K562 (cell line): ENCODE results near the gene PDIA5. TPM values are rescaled to one million over a fixed set of nuclear protein-coding genes. Genes with fewer than 3 reads are reported as not detected.

ENCODE experiments used
- ATAC-seq: fragments of 200-7000 bp; cut with Tn5 transposase; 3 replicates; pipeline ENCODE4 v1.9.1; 2020; ENCODE audit warnings: moderate library complexity
- BruUV-seq: library from RNA; stranded (reverse); fragments of 400-500 nt; replicated peaks from 2 replicates; lab custom pipeline; 2021; lab: Mats Ljungman, UMichigan
- CTCF ChIA-PET: fragments of 300-600 bp; formaldehyde crosslinking; extraction: SDS; loops from one replicate; lab custom pipeline; 2021; ENCODE audit warnings: low intra/inter-chr PET ratio; lab: Yijun Ruan, JAX
- POLR2A ChIA-PET: fragments of 300-600, 350-650 bp; sonication (Branson Sonifier 250); formaldehyde crosslinking; extraction: SDS; loops from one replicate; lab custom pipeline; 2021; ENCODE audit warnings: antibody characterized with exemption, inconsistent platforms; lab: Yijun Ruan, JAX
- DNase-seq, 4 experiments: peaks; one replicate each; pipeline versions ENCODE4 v3.0.0 to v3.0.0-alpha.2; 2011 to 2018; ENCODE audit warnings: low spot score in 3 of 4, mixed read lengths in 3 of 4; ENCODE audit errors: extremely low read depth in 1 of 4
- FAIRE-seq: peaks from 2 replicates; lab custom pipeline; 2011; peaks lifted over from hg19 to GRCh38; lab: Jason Lieb, UNC
- H2AFZ ChIP-seq: 2 replicates; pipeline ENCODE4 v1.6.0; 2011; ENCODE audit warnings: low read depth, low read length, control low read depth, inconsistent platforms
- H3K27ac ChIP-seq: fragments of 200-600 bp; 3 replicates; pipeline ENCODE4 v1.8.0; 2011; ENCODE audit warnings: low read depth, mild to moderate bottlenecking, control low read depth, inconsistent platforms, low read length, moderate library complexity, mixed read lengths; ENCODE audit errors: extremely low read depth
- H3K27me3 ChIP-seq, 2 experiments: fragments of 300-600 bp in 1 of 2; 2 replicates in 1 of 2; 3 replicates in 1 of 2; pipeline versions ENCODE4 v1.6.0 to v1.8.0; 2011; ENCODE audit warnings: inconsistent platforms in 2 of 2, low read length in 2 of 2, mild to moderate bottlenecking in 1 of 2, mixed read lengths in 1 of 2, moderate library complexity in 1 of 2; ENCODE audit not compliant: control insufficient read depth in 2 of 2, insufficient read depth in 2 of 2
- H3K36me3 ChIP-seq: fragments of 300-600 bp; 3 replicates; pipeline ENCODE4 v1.8.0; 2011; ENCODE audit warnings: mild to moderate bottlenecking, low read length, inconsistent platforms; ENCODE audit not compliant: control insufficient read depth, insufficient read depth
- H3K4me1 ChIP-seq, 2 experiments: fragments of 200-600 bp in 1 of 2; replicated peaks in 1 of 2; 2 replicates in 1 of 2; 3 replicates in 1 of 2; pipeline versions ENCODE4 v1.5.1 to v1.8.0; 2011; ENCODE audit warnings: inconsistent platforms in 2 of 2, low read length in 2 of 2, mild to moderate bottlenecking in 1 of 2, mixed read lengths in 1 of 2, moderate library complexity in 1 of 2; ENCODE audit not compliant: control insufficient read depth in 2 of 2, insufficient read depth in 2 of 2
- H3K4me2 ChIP-seq: 2 replicates; pipeline ENCODE4 v1.6.1; 2011; ENCODE audit warnings: low read length, control low read depth, inconsistent platforms, mixed read lengths; ENCODE audit not compliant: insufficient read depth
- H3K4me3 ChIP-seq: fragments of 200-600 bp; sonication (generic), shearing (Covaris generic); 2 replicates; pipeline ENCODE4 v1.5.1; 2016; ENCODE audit warnings: control low read depth, inconsistent platforms
- H3K79me2 ChIP-seq: fragments of 200-600 bp; 3 replicates; pipeline ENCODE4 v1.8.0; 2011; ENCODE audit warnings: low read length, inconsistent platforms; ENCODE audit not compliant: control insufficient read depth, insufficient read depth
- H3K9ac ChIP-seq, 2 experiments: 2 replicates each; pipeline versions ENCODE4 v1.6.0 to v1.6.1; 2011; ENCODE audit warnings: low read depth in 2 of 2, low read length in 2 of 2, control low read depth in 1 of 2, inconsistent platforms in 1 of 2, mild to moderate bottlenecking in 1 of 2, mixed read lengths in 1 of 2; ENCODE audit not compliant: insufficient read depth in 1 of 2
- H3K9me1 ChIP-seq: one replicate; pipeline ENCODE4 v1.6.0; 2011; ENCODE audit warnings: inconsistent platforms, mild to moderate bottlenecking, low read length, moderate library complexity; ENCODE audit not compliant: control insufficient read depth, insufficient read depth
- H3K9me3 ChIP-seq: replicated peaks from 2 replicates; pipeline ENCODE4 v1.5.1; 2011; ENCODE audit warnings: low read depth, low read length, inconsistent platforms; ENCODE audit not compliant: control insufficient read depth, insufficient read depth
- H4K20me1 ChIP-seq: replicated peaks from 2 replicates; pipeline ENCODE4 v1.6.1; 2011; ENCODE audit warnings: low read length, inconsistent platforms, mixed read lengths; ENCODE audit not compliant: control insufficient read depth, insufficient read depth
- CCNT2 ChIP-seq: IDR thresholded peaks from 2 replicates; pipeline ENCODE4 v1.6.1; 2011; ENCODE audit warnings: borderline replicate concordance, low read depth, mild to moderate bottlenecking, moderate library complexity, mixed read lengths, low read length; ENCODE audit not compliant: insufficient read length; ENCODE audit errors: extremely low read depth
- CREB1 ChIP-seq, 2 experiments: sonication (generic) in 1 of 2; formaldehyde crosslinking in 1 of 2; IDR thresholded peaks; 2 replicates each; pipeline versions ENCODE4 v1.6.1 to v1.8.0; 2012 to 2022; ENCODE audit warnings: inconsistent platforms in 1 of 2, mild to moderate bottlenecking in 1 of 2, missing genetic modification reagents in 1 of 2, moderate library complexity in 1 of 2
- HDAC8 ChIP-seq: fragments of 450-650 bp; IDR thresholded peaks from 2 replicates; pipeline ENCODE4 v1.6.1; 2016; ENCODE audit warnings: mild to moderate bottlenecking, missing genetic modification characterization, moderate library complexity, missing compliant biosample characterization
- MCM5 ChIP-seq: fragments of 450-650 bp; IDR thresholded peaks from 2 replicates; pipeline ENCODE4 v1.6.1; 2016; ENCODE audit warnings: low read depth
- NCOA6 ChIP-seq: fragments of 450-650 bp; IDR thresholded peaks from 2 replicates; pipeline ENCODE4 v1.6.1; 2017; ENCODE audit warnings: mild to moderate bottlenecking
- PCBP1 ChIP-seq: fragments of 200-400 bp; formaldehyde crosslinking; IDR thresholded peaks from 2 replicates; pipeline ENCODE4 v1.6.1; 2018; ENCODE audit warnings: mild to moderate bottlenecking, low read depth, low read length; ENCODE audit not compliant: poor library complexity, severe bottlenecking
- RBM22 ChIP-seq: fragments of 200-400 bp; formaldehyde crosslinking; IDR thresholded peaks from 2 replicates; pipeline ENCODE4 v1.6.1; 2018; ENCODE audit warnings: low read length, low read depth; ENCODE audit not compliant: poor library complexity, severe bottlenecking
- SAFB2 ChIP-seq: fragments of 200-400 bp; formaldehyde crosslinking; IDR thresholded peaks from 2 replicates; pipeline ENCODE4 v1.6.1; 2018; ENCODE audit warnings: borderline replicate concordance, low read length, low read depth, moderate library complexity; ENCODE audit not compliant: severe bottlenecking
- STAG1 ChIP-seq: sonication (generic); formaldehyde crosslinking; IDR thresholded peaks from 2 replicates; pipeline ENCODE4 v1.5.0; 2020; ENCODE audit warnings: missing genetic modification reagents, borderline replicate concordance
- TCFL5 ChIP-seq: fragments of 250-450 bp; sonication (Bioruptor Pico); conservative IDR thresholded peaks from 2 replicates; pipeline ENCODE4 v1.6.1; 2021; ENCODE audit warnings: mild to moderate bottlenecking, moderate library complexity, matching md5 sums
- ZBED1 ChIP-seq: IDR thresholded peaks from 2 replicates; pipeline ENCODE4 v1.6.1; 2014
- ZC3H11A ChIP-seq: IDR thresholded peaks from 2 replicates; pipeline ENCODE4 v1.6.1; 2012; ENCODE audit warnings: low read depth, low read length, improper control_type of control experiment
- ZNF551 ChIP-seq: fragments of 250-450 bp; sonication (Bioruptor Pico); IDR thresholded peaks from 2 replicates; pipeline ENCODE4 v1.5.0; 2021; ENCODE audit warnings: mild to moderate bottlenecking, moderate library complexity
- ZNF75A ChIP-seq: fragments of 450-650 bp; formaldehyde crosslinking; IDR thresholded peaks from 2 replicates; pipeline ENCODE4 v1.4.0; 2020; ENCODE audit warnings: mild to moderate bottlenecking
- WGBS: fragments of 100-300 bp; shearing (Covaris generic); methylation state at CpG from one replicate; pipeline ENCODE4 v1.1.6; 2016; ENCODE audit warnings: low coverage, mixed read lengths; ENCODE audit not compliant: insufficient coverage; ENCODE audit errors: missing lambda C conversion rate; 5-methylcytosine and 5-hydroxymethylcytosine counted together
- in situ Hi-C: fragments of 300-500 bp; cut with MboI; formaldehyde crosslinking; loops from 4 replicates; pipeline ENCODE4 v1.15.0; 2018; ENCODE audit warnings: inconsistent platforms, mixed read lengths
- intact Hi-C: fragments of 100-400 bp; cut with micrococcal nuclease; formaldehyde crosslinking; loops from 2 replicates; pipeline ENCODE4 v1.14.2; 2022
- polyA plus RNA-seq, 8 experiments: library from polyadenylated mRNA; depleted of rRNA in 4 of 8; stranded (reverse) in 5 of 8; unstranded in 3 of 8; fragments of >200 nt; fragmentation: Nextera tagmentation in 2 of 8; fragmentation: Illumina TruSeq in 1 of 8; extraction: Ambion mirVana in 2 of 8; extraction: Trizol in 1 of 8; gene quantifications; 2 replicates each; pipeline versions ENCODE4 v1.2.1 to v1.2.3, GENCODE V29; 2011 to 2014; ENCODE audit warnings: inconsistent platforms in 1 of 8, missing spikeins in 1 of 8
- total RNA-seq, 7 experiments: library from RNA; depleted of rRNA in 6 of 7; stranded (reverse); fragments of >200 nt in 6 of 7; fragmentation: Illumina TruSeq in 2 of 7; extraction: Trizol in 2 of 7; gene quantifications; 2 replicates each; pipeline versions ENCODE4 v1.2.1 to v1.2.3, GENCODE V29; 2011 to 2021; ENCODE audit warnings: low replicate concordance in 1 of 7
- TF ChIP-seq, protein P1 (sequence below), 2 experiments: IDR thresholded peaks in 1 of 2; conservative IDR thresholded peaks in 1 of 2; 2 replicates each; pipeline ENCODE4 v1.6.1; 2016; ENCODE audit warnings: low read depth in 2 of 2, mild to moderate bottlenecking in 1 of 2, missing compliant biosample characterization in 1 of 2, missing genetic modification characterization in 1 of 2, moderate library complexity in 1 of 2
- TF ChIP-seq, protein P2 (sequence below): fragments of 450-650 bp; IDR thresholded peaks from 2 replicates; pipeline ENCODE4 v1.6.1; 2016; ENCODE audit warnings: antibody characterized with exemption
- TF ChIP-seq, protein P3 (sequence below): fragments of 250-450 bp; sonication (Bioruptor Pico); IDR thresholded peaks from 2 replicates; pipeline ENCODE4 v1.8.0; 2022; ENCODE audit warnings: moderate library complexity, mild to moderate bottlenecking, inconsistent platforms

Gene PDIA5
- total and polyA plus RNA-seq, 9 of the 15 experiments (the other 6 are each of a cell fraction or from before 2014, with no cell fraction given): 3.4 to 31.8 (median 19.6) TPM

DNA sequence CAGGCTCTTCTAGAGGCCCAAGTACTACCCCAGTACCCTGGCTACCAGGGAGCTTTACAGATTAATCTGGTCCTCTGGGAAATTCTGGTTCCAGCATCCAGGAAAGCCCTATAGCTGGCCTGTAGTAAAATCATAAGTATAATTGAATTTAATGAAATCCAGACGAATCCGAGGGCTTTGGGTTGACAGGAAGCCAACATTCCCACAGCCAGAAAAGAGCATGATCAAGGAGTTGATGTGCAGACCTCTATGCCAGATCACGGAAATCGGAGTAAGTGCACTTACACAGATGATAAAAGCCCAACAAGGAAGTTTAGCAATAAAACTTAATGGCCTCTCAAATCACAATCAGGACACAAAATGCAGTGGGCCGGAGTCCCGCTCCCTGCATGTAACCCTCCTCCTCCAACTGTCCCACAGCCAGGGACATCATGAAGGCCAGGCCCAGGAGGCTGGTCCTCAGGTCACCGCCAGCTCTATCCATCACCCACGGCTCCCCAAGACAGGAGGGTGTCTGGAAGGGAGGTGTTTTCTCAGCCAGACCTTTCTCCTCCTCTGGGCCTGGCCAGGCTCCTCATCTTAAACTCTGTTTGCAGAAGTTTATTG lies 72.1 kb downstream of the PDIA5 start (continued):
- TF ChIP-seq RBM22 (no peak), CCNT2 (no peak), ZNF551 (CRISPR knock-in tag) (no peak)

DNA sequence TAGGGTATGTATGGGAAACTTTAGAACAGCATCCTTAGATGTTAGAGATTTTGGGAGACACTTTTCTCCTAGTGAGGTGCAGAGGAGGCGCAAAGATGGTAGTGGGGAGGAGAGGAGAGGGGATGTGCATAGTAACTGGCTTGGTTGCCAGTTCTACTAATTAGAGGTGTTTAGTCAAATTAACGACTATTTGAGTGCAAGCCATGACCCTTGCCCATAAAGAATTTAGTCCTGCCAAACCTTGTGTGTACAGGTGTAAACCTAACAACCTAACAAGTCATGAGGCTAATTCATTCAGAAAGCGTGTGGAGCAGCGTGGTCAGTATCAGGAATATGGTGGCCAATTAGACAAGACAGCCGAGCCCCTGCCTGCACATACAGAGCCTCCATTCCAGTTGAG lies 72.7 kb downstream of the PDIA5 start:
- CTCF ChIA-PET: no interaction called here
- TF ChIP-seq STAG1 (CRISPR knock-in tag) (no peak), PCBP1 (no peak), SAFB2 (no peak), CREB1 (IDR thresholded peaks at IDR 0.05) (no peak), CREB1 (CRISPR knock-in tag; IDR thresholded peaks at IDR 0.05) (no peak), ZNF75A (CRISPR knock-in tag) (no peak), ZBED1 (no peak), NCOA6 (no peak), MCM5 (no peak), ZC3H11A (no peak), TCFL5 (CRISPR knock-in tag) (no peak), HDAC8 (no peak)
- TF ChIP-seq, protein P1, sequence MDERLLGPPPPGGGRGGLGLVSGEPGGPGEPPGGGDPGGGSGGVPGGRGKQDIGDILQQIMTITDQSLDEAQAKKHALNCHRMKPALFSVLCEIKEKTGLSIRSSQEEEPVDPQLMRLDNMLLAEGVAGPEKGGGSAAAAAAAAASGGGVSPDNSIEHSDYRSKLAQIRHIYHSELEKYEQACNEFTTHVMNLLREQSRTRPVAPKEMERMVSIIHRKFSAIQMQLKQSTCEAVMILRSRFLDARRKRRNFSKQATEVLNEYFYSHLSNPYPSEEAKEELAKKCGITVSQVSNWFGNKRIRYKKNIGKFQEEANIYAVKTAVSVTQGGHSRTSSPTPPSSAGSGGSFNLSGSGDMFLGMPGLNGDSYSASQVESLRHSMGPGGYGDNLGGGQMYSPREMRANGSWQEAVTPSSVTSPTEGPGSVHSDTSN (CRISPR knock-in tag; IDR thresholded peaks at IDR 0.05; ENCODE audit: low read depth): no peak
- TF ChIP-seq, protein P1 (tag; conservative IDR thresholded peaks at IDR 0.05; ENCODE audit: low read depth): no peak
- TF ChIP-seq, protein P2, sequence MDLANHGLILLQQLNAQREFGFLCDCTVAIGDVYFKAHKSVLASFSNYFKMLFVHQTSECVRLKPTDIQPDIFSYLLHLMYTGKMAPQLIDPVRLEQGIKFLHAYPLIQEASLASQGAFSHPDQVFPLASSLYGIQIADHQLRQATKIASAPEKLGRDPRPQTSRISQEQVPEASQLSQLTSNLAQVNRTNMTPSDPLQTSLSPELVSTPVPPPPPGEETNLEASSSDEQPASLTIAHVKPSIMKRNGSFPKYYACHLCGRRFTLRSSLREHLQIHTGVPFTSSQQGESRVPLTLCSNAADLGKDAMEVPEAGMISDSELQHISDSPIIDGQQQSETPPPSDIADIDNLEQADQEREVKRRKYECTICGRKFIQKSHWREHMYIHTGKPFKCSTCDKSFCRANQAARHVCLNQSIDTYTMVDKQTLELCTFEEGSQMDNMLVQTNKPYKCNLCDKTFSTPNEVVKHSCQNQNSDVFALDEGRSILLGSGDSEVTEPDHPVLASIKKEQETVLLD: no peak
- TF ChIP-seq, protein P3, sequence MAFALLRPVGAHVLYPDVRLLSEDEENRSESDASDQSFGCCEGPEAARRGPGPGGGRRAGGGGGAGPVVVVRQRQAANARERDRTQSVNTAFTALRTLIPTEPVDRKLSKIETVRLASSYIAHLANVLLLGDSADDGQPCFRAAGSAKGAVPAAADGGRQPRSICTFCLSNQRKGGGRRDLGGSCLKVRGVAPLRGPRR (CRISPR knock-in tag): no peak

More for the DNA sequence above, 72.7 kb downstream of the PDIA5 start:
- no TSS peak for BruUV-seq
- no peak overlapping the region for H3K4me2 ChIP-seq
- 67% methylated on average over 4 of the region's 5 CpGs for WGBS
- peaks cover 49% of the 10 kb centered on the region for H3K36me3 ChIP-seq
- no peaks in the 10 kb centered on the region for H4K20me1 ChIP-seq
- in situ Hi-C loops: no loop called here
- no peak overlapping the region for H3K4me3 ChIP-seq
- DNase-seq (no peak), FAIRE-seq (no peak), ATAC-seq (no peak)
- intact Hi-C loops: no loop called here
- H3K4me1 ChIP-seq: no peaks in the 10 kb centered on the region
- no peak overlapping the region for H3K9ac ChIP-seq
- POLR2A ChIA-PET: no interaction called here
- no peaks in the 10 kb centered on the region for H3K9me1 ChIP-seq
- no peaks in the 10 kb centered on the region for H3K9me3 ChIP-seq
- no peak overlapping the region for H3K27ac ChIP-seq
- no peak overlapping the region for H2AFZ ChIP-seq
- no peaks in the 10 kb centered on the region for H3K79me2 ChIP-seq
- no peaks in the 10 kb centered on the region for H3K27me3 ChIP-seq
